OCI-LY1 (cell line): Measurements from ENCODE around the gene SPAST.

ENCODE experiments used
- CTCF ChIP-seq: fragments of 200-600 bp; sonication (generic), shearing (Covaris generic); IDR thresholded peaks from 2 replicates; pipeline ENCODE4 v1.5.1; 2017; ENCODE audit warnings: mild to moderate bottlenecking, antibody characterized with exemption, low read length, moderate library complexity, mixed read lengths
- EZH2 ChIP-seq: fragments of 200-600 bp; sonication (generic), shearing (Covaris generic); IDR thresholded peaks from 2 replicates; pipeline ENCODE4 v1.8.0; 2017; ENCODE audit warnings: borderline replicate concordance, mixed run types, mild to moderate bottlenecking, antibody characterized with exemption, low read length, moderate library complexity, mixed read lengths

- TF ChIP-seq CTCF: no peak
- no peak for TF ChIP-seq EZH2
These were observed 65.7 kb downstream of the SPAST start for GRCh38 chr2:32129086-32129485.
